Gastroesophageal sphincter (tissue), 4 donors: ENCODE results near the gene S1PR5. TPM values are rescaled to one million over a fixed set of nuclear protein-coding genes. Genes with fewer than 3 reads are reported as not detected.

Experiments used
- ATAC-seq: fragments of 150-250 bp; one replicate; pipeline ENCODE4 v1.9.1; 2016; ENCODE audit warnings: mild to moderate bottlenecking, moderate library complexity
- H3K27ac ChIP-seq, 4 donors: fragments of 200-600 bp; sonication (generic) in 3 of 4; 1 replicate in 3 of 4; 2 replicates in 1 of 4; pipeline ENCODE4 v1.5.1; 2016 to 2019
- H3K27me3 ChIP-seq: fragments of 200-600 bp; sonication (generic); one replicate; pipeline ENCODE4 v1.5.1; 2019
- H3K36me3 ChIP-seq, 2 donors: fragments of 200-600 bp; sonication (generic); one replicate each; pipeline ENCODE4 v1.5.1; 2019; ENCODE audit warnings: control low read depth in 1 of 2
- H3K4me1 ChIP-seq, 3 donors: fragments of 200-600 bp; sonication (generic); 1 replicate in 2 of 3; 2 replicates in 1 of 3; pipeline ENCODE4 v1.5.1; 2016 to 2019; ENCODE audit warnings: control low read depth in 2 of 3
- H3K4me3 ChIP-seq, 2 donors: fragments of 200-600 bp; sonication (generic); one replicate each; pipeline ENCODE4 v1.5.1; 2019; ENCODE audit warnings: mild to moderate bottlenecking in 1 of 2, moderate library complexity in 1 of 2
- H3K9me3 ChIP-seq, 3 donors: fragments of 200-600 bp; sonication (generic); one replicate each; pipeline ENCODE4 v1.5.1; 2017 to 2019; ENCODE audit warnings: control low read depth in 2 of 3
- EP300 ChIP-seq: sonication (generic); formaldehyde crosslinking; IDR thresholded peaks from one replicate; pipeline ENCODE4 v1.6.1; 2017; ENCODE audit warnings: antibody characterized with exemption, mild to moderate bottlenecking
- POLR2A ChIP-seq, 2 donors: fragments of 450-650 bp; IDR thresholded peaks; one replicate each; pipeline ENCODE4 v1.6.1; 2017; ENCODE audit warnings: antibody characterized with exemption in 2 of 2, mild to moderate bottlenecking in 2 of 2, moderate library complexity in 1 of 2
- POLR2AphosphoS5 ChIP-seq: sonication (generic); formaldehyde crosslinking; IDR thresholded peaks from one replicate; pipeline ENCODE4 v1.6.1; 2017; ENCODE audit warnings: antibody characterized with exemption
- WGBS, 2 donors: methylation state at CpG; one replicate each; pipeline ENCODE4 v1.1.5; 2018; ENCODE audit warnings: low coverage in 1 of 2; 5-methylcytosine and 5-hydroxymethylcytosine counted together
- total RNA-seq, 4 donors: library from RNA; depleted of rRNA; stranded (reverse); fragments of >200 nt; gene quantifications; one replicate each; pipeline ENCODE4 v1.1.0, GENCODE V29; 2016
- TF ChIP-seq, protein P1 (sequence below), 4 experiments: fragments of 200-600 bp in 2 of 4; fragments of 450-650 bp in 2 of 4; sonication (generic) in 1 of 4; IDR thresholded peaks; one replicate each; pipeline ENCODE4 v1.5.1; 2017 to 2019; ENCODE audit warnings: antibody characterized with exemption in 4 of 4, mild to moderate bottlenecking in 2 of 4, moderate library complexity in 2 of 4

The S1PR5 gene
- total RNA-seq, 4 donors from 2014 or later = 1.1 TPM; not detected in 3

DNA sequence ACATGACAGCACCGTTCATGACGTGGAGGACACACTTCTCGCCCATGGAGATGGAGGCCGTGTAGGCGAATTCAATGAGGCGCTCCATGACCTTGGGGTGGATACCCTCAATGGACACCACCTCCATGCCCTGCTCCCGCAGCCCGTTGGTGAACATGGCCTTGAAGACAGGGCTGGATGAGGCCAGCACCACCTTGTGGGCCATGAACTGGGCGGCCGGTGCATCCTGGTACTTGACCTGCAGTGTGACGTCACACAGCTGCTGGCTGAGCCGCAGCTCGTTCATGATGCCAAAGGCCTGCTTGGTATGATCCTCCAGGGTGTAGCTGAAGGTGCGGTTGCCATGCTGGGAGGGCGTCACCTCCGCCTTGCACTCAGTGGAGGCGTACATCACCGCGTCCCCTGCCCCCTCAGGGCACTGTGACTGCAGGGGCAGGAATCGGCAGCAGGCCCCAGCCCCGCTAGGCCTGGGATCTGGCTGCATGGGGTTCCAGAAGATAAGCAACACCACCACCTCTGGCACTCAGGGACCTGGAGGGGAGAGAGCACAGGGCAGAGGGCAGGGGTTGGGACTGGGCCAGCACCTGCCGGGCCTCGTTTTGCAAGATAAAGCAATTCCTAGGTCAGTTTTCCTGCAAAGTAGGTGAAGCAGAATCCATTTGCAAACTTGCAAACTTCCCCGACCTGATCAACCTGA lies 17.5 kb downstream of the S1PR5 start:
- WGBS, 2 donors = 53 to 65% methylated on average over 3 of the region's 24 CpGs
- Histone ChIP-seq H3K4me1 (peaks cover 0 to 67% (median 13%) of the 10 kb centered on the region in 3 donors), H3K27me3 (no peaks in the 10 kb centered on the region), H3K4me3 (no peak overlapping the region), H3K9me3 (no peaks in the 10 kb centered on the region), H3K27ac (no peak overlapping the region), H3K36me3 (peaks cover 0 to 51% of the 10 kb centered on the region in 2 donors)
- TF ChIP-seq EP300 (no peak), POLR2A (IDR thresholded peaks at IDR 0.05) (no peak), POLR2AphosphoS5 (no peak)
- TF ChIP-seq, protein P1, sequence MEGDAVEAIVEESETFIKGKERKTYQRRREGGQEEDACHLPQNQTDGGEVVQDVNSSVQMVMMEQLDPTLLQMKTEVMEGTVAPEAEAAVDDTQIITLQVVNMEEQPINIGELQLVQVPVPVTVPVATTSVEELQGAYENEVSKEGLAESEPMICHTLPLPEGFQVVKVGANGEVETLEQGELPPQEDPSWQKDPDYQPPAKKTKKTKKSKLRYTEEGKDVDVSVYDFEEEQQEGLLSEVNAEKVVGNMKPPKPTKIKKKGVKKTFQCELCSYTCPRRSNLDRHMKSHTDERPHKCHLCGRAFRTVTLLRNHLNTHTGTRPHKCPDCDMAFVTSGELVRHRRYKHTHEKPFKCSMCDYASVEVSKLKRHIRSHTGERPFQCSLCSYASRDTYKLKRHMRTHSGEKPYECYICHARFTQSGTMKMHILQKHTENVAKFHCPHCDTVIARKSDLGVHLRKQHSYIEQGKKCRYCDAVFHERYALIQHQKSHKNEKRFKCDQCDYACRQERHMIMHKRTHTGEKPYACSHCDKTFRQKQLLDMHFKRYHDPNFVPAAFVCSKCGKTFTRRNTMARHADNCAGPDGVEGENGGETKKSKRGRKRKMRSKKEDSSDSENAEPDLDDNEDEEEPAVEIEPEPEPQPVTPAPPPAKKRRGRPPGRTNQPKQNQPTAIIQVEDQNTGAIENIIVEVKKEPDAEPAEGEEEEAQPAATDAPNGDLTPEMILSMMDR (IDR thresholded peaks at IDR 0.05) = no peak
- no peak for ATAC-seq

DNA sequence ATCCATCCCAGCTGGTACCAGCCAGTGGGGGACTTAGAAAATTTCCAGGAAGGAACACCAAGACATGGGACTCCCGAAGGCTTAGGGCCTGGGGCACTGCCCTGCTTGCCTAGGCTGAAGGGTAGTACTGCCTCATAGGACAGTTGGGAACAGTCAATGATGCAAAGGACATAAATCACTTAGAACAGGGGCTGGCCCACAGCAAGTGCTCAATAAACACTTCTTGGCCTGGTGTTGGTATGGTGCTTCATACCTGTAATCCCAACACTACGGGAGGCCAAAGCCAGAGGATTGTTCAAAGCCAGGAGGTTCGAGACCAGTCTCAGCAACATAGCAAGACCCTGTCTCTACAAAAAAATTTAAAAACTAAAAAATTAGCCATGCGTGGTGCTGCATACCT lies 19.9 kb downstream of the S1PR5 start:
- Histone ChIP-seq H3K4me1 (peaks cover 0 to 65% (median 13%) of the 10 kb centered on the region in 3 donors), H3K36me3 (peaks cover 0 to 73% of the 10 kb centered on the region in 2 donors), H3K9me3 (no peaks in the 10 kb centered on the region), H3K4me3 (no peak overlapping the region), H3K27me3 (no peaks in the 10 kb centered on the region), H3K27ac (no peak overlapping the region)
- ATAC-seq = no peak
- 90 to 100% methylated on average over 2 to 4 of the region's 4 CpGs for WGBS, 2 donors
- no peak for TF ChIP-seq EP300
- no peak for TF ChIP-seq POLR2A (IDR thresholded peaks at IDR 0.05)
- no peak for TF ChIP-seq POLR2AphosphoS5
- TF ChIP-seq, protein P1 (IDR thresholded peaks at IDR 0.05) = no peak

DNA sequence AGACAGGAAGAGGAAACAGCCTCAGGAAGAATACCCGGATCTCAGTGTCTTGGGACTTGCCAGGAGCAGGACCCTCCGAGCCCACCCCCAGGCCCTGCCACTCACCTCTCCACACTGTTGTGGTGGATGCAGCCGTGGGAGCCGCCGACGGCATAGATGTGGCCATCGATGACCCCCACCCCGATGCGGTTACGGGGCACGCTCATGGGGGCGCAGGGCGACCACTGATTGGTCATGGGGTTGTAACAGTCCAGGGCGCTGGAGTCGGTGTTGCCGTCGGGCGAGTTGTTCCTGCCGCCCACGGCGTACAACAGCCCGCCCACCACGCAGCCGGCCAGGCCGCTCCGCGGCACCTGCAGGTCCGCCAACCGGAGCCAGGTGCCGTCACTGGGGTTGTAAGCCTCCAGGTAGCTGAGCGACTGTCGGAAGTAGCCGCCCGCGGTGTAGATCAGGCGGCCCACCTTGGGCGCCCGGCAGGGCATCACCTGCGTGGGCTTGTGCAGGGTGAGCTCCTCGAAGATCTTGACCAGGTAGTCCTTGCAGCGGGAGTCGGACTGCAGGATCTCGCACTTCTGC lies 25.7 kb downstream of the S1PR5 start:
- Histone ChIP-seq H3K9me3 (no peaks in the 10 kb centered on the region), H3K4me3 (no peak overlapping the region), H3K27me3 (no peaks in the 10 kb centered on the region), H3K27ac (no peak overlapping the region), H3K4me1 (peaks cover 0 to 29% (median 0%) of the 10 kb centered on the region in 3 donors), H3K36me3 (peaks cover 0 to 99% of the 10 kb centered on the region in 2 donors)
- 100% methylated on average over 1 of the region's 43 CpGs; no CpG with 5 or more reads in 1 of the 2 donors for WGBS, 2 donors
- ATAC-seq = no peak
- TF ChIP-seq POLR2A (IDR thresholded peaks at IDR 0.05) (no peak), POLR2AphosphoS5 (no peak), EP300 (no peak)
- TF ChIP-seq, protein P1 (IDR thresholded peaks at IDR 0.05) = no peak

DNA sequence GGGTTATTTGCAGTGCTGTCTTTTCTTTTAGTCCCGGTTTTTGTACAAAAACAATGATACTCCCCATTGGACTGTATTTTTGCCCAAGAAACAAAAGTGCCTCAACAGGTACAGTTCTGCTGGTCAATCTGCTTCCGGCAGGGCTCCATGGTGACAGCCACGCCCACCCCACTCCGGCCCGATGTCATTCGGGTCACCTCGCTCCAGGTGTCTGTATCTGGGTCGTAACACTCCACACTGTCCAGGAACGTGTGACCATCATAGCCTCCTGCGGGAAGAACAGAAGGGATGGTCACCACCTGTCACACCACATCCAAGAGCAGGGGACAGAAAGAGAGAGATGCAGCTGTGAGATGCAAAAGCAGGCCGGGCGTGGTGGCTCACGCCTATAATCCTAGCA lies 30.7 kb downstream of the S1PR5 start:
- H3K36me3 ChIP-seq = peaks cover 0 to 78% of the 10 kb centered on the region in 2 donors
- H3K4me3 ChIP-seq = no peak overlapping the region
- H3K27me3 ChIP-seq = no peaks in the 10 kb centered on the region
- no peak for TF ChIP-seq POLR2AphosphoS5
- TF ChIP-seq POLR2A (IDR thresholded peaks at IDR 0.05) = no peak
- TF ChIP-seq, protein P1 (IDR thresholded peaks at IDR 0.05) = no peak
- TF ChIP-seq EP300 = no peak
- ATAC-seq = no peak
- H3K4me1 ChIP-seq = peaks cover 0 to 11% (median 0%) of the 10 kb centered on the region in 3 donors
- H3K27ac ChIP-seq = no peak overlapping the region
- 80 to 100% methylated on average over 1 to 3 of the region's 13 CpGs for WGBS, 2 donors
- H3K9me3 ChIP-seq = no peaks in the 10 kb centered on the region
